ENCODE measurements around the gene TK1.
A peak's percentile ranks its signal among the peaks of the same experiment; 100 is the strongest.

TK1 gene

DNA sequence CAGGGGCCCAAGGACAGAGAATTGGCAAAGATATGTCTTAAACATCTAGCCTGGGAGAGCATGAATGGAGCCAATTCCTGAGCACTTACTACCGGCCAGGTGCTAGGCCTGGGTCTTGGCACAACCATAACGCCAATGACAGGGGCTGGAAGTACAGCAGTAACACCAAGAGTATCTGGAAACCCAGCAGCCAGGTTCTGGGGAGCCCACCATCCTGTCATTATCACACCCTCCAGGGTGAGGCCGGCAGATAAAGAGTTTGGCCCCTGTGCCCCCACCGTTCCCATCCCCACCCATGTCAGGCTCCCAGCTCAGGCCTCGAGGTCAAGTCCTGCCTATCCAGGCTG, 56.8 kb downstream of the TK1 start:
- H3K27me3 ChIP-seq (replicated peaks; ENCODE audit: insufficient read depth, low read length): no peaks in the 10 kb centered on the region
- H3K36me3 ChIP-seq (replicated peaks; ENCODE audit: insufficient read depth, low read length): peaks cover 4% of the 10 kb centered on the region
- H3K4me2 ChIP-seq (ENCODE audit: low read depth, low read length): peak overlapping the region; percentile 97
- no peaks in the 10 kb centered on the region for H3K9me3 ChIP-seq (replicated peaks; ENCODE audit: insufficient read depth, low read length)
- no peak overlapping the region for H2AFZ ChIP-seq (ENCODE audit: low read length)
- TF ChIP-seq, protein P1, sequence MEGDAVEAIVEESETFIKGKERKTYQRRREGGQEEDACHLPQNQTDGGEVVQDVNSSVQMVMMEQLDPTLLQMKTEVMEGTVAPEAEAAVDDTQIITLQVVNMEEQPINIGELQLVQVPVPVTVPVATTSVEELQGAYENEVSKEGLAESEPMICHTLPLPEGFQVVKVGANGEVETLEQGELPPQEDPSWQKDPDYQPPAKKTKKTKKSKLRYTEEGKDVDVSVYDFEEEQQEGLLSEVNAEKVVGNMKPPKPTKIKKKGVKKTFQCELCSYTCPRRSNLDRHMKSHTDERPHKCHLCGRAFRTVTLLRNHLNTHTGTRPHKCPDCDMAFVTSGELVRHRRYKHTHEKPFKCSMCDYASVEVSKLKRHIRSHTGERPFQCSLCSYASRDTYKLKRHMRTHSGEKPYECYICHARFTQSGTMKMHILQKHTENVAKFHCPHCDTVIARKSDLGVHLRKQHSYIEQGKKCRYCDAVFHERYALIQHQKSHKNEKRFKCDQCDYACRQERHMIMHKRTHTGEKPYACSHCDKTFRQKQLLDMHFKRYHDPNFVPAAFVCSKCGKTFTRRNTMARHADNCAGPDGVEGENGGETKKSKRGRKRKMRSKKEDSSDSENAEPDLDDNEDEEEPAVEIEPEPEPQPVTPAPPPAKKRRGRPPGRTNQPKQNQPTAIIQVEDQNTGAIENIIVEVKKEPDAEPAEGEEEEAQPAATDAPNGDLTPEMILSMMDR (IDR thresholded peaks at IDR 0.05; ENCODE audit: low read length): no peak
- H3K9ac ChIP-seq (ENCODE audit: low read length): peak overlapping the region; percentile 93
- H3K27ac ChIP-seq (ENCODE audit: low read length): peak overlapping the region; percentile 83
- peaks cover 28% of the 10 kb centered on the region for H3F3A ChIP-seq (ENCODE audit: insufficient read depth, low read length)
- peaks cover 82% of the 10 kb centered on the region for H3K79me2 ChIP-seq (ENCODE audit: low read length)
- H3K9me2 ChIP-seq (replicated peaks; ENCODE audit: insufficient read depth, low read length): no peaks in the 10 kb centered on the region
- peaks cover 47% of the 10 kb centered on the region for H3K4me1 ChIP-seq (ENCODE audit: low read length)
- no peaks in the 10 kb centered on the region for H4K20me1 ChIP-seq (ENCODE audit: insufficient read depth, low read length)
- DNase-seq: peak; percentile 35
- H3K4me3 ChIP-seq (ENCODE audit: low read length): peak overlapping the region; percentile 74

DNA sequence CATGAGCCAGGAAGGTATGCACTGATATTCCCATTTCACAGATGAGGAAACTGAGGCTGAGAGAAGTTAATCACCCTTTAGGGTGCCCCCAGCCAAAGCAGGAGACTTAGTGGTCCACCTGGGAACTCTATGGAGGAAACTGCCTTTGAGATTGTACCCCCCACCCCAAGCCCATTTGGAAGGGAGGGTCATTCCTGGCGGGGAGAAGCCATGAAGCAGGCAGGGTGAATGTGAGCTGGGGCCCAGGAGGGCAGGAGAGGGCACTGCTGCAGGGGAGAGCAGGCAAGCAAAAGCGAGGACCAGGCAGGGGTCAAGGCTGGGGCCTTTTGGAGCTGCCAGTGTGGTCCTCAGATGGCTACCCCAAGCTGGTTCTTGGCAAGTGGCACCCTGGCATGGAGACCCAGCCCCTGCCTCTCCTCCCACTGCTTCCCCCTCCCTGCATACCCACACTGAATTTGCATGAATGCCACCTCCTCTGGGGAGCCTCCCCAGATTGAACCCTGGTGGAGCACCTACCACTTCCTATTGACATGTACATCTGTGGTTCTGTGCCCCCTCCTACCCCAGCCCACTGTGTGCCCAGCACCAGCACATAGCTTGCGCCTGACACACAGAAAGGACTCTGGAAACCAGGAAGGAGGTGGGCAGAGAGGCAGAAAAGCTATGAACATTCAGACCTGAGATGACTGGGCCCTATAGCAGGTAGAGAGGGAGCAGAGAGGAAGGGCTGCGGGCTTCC, 57.3 kb downstream of the TK1 start:
- Histone ChIP-seq H3F3A (ENCODE audit: insufficient read depth, low read length) (peaks cover 28% of the 10 kb centered on the region), H3K4me3 (ENCODE audit: low read length) (peak overlapping the region; percentile 74; the same call in 1 of the 2 replicates), H3K9me2 (replicated peaks; ENCODE audit: insufficient read depth, low read length) (no peaks in the 10 kb centered on the region), H3K9ac (ENCODE audit: low read length) (peak overlapping the region; percentile 93; the same call in 1 of the 2 replicates), H3K27me3 (replicated peaks; ENCODE audit: insufficient read depth, low read length) (no peaks in the 10 kb centered on the region), H3K36me3 (replicated peaks; ENCODE audit: insufficient read depth, low read length) (peaks cover 4% of the 10 kb centered on the region), H3K4me1 (ENCODE audit: low read length) (peaks cover 47% of the 10 kb centered on the region), H3K9me3 (replicated peaks; ENCODE audit: insufficient read depth, low read length) (no peaks in the 10 kb centered on the region), H3K79me2 (ENCODE audit: low read length) (peaks cover 82% of the 10 kb centered on the region), H3K4me2 (ENCODE audit: low read depth, low read length) (peak overlapping the region; percentile 97), H4K20me1 (ENCODE audit: insufficient read depth, low read length) (no peaks in the 10 kb centered on the region), H3K27ac (ENCODE audit: low read length) (peak overlapping the region; percentile 83), H2AFZ (ENCODE audit: low read length) (no peak overlapping the region)
- peak; percentile 66 for DNase-seq
- TF ChIP-seq, protein P1 (IDR thresholded peaks at IDR 0.05; ENCODE audit: low read length): no peak
- TF ChIP-seq EZH2phosphoT487 (IDR thresholded peaks at IDR 0.05; ENCODE audit: low read length) (no peak), EZH2 (optimal IDR thresholded peaks at IDR 0.05; ENCODE audit: low read depth, low read length) (no peak)

DNA sequence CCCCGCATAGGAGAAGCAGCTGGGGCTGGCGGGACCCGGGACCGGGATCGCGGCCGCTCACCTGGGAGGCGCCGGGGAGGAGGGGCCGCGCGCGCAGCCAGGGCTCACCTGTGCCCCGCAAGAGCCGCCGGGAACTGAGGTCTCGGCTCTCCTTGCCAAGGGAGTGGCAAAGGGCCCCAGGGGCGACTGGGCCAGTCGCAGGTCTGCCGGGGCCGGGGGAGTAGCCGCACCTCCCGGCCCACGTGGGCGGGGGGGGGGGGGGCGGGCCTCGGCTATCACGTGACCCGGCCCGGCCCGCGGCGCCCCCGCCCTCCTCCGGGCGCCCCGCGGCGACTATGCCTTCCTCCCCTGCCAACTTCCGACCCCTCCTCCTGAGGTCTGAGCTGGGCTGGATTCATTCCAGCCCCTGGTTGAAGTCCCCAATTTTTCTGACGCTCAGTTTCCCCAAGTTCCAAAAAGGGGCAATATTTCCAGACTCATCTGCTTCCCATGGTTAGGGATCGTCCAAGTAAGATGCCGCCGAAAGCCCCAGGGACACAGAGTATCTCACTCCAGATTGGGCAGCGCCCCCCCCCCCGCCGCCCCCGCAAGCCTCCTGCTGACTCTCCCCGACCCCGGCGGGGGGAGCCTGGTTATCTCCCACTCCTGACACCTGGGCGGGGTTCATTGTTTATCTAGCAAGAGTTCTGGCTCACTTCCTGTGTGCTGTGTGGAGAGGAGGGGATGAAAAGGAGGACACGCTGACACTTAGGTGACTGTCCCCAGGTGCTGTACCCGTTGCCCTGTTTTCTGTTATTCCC, 58.1 kb downstream of the TK1 start, which contains the start of gene TMC6:
TSS of gene TMC6 (minus strand) at position 205 of the 800 bp plus-strand sequence. CDS start 1,923 bp downstream, outside the sequence.
- DNase-seq: peak; percentile 91
- peaks cover 2% of the 10 kb centered on the region for H3K36me3 ChIP-seq (replicated peaks; ENCODE audit: insufficient read depth, low read length)
- no peak for TF ChIP-seq EZH2phosphoT487 (IDR thresholded peaks at IDR 0.05; ENCODE audit: low read length)
- TF ChIP-seq, protein P1 (IDR thresholded peaks at IDR 0.05; ENCODE audit: low read length): no peak
- TF ChIP-seq EZH2 (optimal IDR thresholded peaks at IDR 0.05; ENCODE audit: low read depth, low read length): no peak
- H3K27me3 ChIP-seq (replicated peaks; ENCODE audit: insufficient read depth, low read length): no peaks in the 10 kb centered on the region
- H3K9me2 ChIP-seq (replicated peaks; ENCODE audit: insufficient read depth, low read length): no peaks in the 10 kb centered on the region
- no peaks in the 10 kb centered on the region for H4K20me1 ChIP-seq (ENCODE audit: insufficient read depth, low read length)
- H3K27ac ChIP-seq (ENCODE audit: low read length): peak within 1 kb of the TSS; percentile 83
- H3K9me3 ChIP-seq (replicated peaks; ENCODE audit: insufficient read depth, low read length): no peaks in the 10 kb centered on the region
- H3F3A ChIP-seq (ENCODE audit: insufficient read depth, low read length): peaks cover 28% of the 10 kb centered on the region
- H3K4me1 ChIP-seq (ENCODE audit: low read length): peaks cover 48% of the 10 kb centered on the region
- H3K4me3 ChIP-seq (ENCODE audit: low read length): peak within 1 kb of the TSS; percentile 96
- peak within 1 kb of the TSS; percentile 97 for H3K4me2 ChIP-seq (ENCODE audit: low read depth, low read length)
- H3K79me2 ChIP-seq (ENCODE audit: low read length): peaks cover 82% of the 10 kb centered on the region
- peak within 1 kb of the TSS; percentile 32; the same call in 1 of the 2 replicates for H2AFZ ChIP-seq (ENCODE audit: low read length)
- H3K9ac ChIP-seq (ENCODE audit: low read length): peak within 1 kb of the TSS; percentile 93
